ENCODE measurements around the gene PUS1. TPM values are rescaled to one million over a fixed set of nuclear protein-coding genes. Genes with fewer than 3 reads are reported as not detected.

Gene PUS1
- total RNA-seq, 3 donors from 2014 or later = 8.8 to 31.5 (median 20.9) TPM

DNA sequence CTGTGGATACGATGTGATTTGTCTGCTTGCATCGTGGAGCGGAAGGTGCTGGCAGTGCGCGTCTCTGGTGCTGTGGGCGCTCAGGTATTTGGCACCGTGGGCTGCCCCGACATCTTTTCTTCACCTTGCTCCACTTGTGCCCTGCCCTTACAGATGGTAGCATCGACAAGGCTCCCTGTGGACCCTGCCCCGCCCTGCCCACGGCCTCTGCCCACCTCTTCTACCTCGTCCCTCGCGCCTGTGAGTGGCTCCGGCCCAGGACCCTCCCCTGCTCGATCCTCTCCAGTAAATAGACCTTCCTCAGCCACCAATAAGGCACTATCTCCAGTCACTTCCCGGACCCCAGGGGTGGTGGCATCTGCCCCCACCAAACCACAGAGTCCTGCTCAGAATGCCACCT lies 57.3 kb downstream of the PUS1 start:
- Histone ChIP-seq H3K4me1 (no peaks in the 10 kb centered on the region), H3K4me3 (no peak overlapping the region), H3K36me3 (no peaks in the 10 kb centered on the region), H3K9me3 (no peaks in the 10 kb centered on the region), H3K27ac (no peak overlapping the region), H3K27me3 (no peaks in the 10 kb centered on the region)
- TF ChIP-seq CTCF (IDR thresholded peaks at IDR 0.05) = no peak
- no peak for TF ChIP-seq POLR2AphosphoS5 (IDR thresholded peaks at IDR 0.05)
- TF ChIP-seq POLR2A (IDR thresholded peaks at IDR 0.05) = no peak
- no peak for DNase-seq (ENCODE audit: low spot score in 2 of 2)
- intact Hi-C loops (cut with DNase I; ENCODE audit: low total_unique reads) = no loop called here

DNA sequence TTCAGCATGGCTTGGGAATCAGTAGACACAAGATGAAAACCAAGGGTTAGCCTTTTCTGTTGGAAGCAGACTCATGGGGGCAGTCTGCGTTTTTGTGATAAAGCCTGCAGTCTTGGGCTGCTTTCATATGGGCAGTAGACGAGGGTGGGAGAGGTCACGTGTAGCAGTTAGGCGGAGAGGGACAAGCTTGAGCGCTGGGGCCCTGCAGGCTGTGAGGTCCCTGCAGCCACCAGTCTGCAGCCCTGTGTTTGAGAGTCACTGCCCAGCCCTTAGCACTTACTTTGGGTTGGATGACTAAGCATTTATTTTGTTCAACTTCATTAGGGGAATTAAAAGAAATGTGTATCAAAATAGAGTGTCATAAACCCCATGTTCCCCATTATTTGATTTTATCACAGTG lies 57.8 kb downstream of the PUS1 start:
- DNase-seq (ENCODE audit: low spot score in 2 of 2) = no peak
- H3K27ac ChIP-seq = no peak overlapping the region

GRCh38 chr12:131987552-131987951 lies 58.5 kb downstream of the PUS1 start:
- no peak overlapping the region for H3K27ac ChIP-seq
- no peak overlapping the region for H3K4me3 ChIP-seq
- TF ChIP-seq POLR2A (IDR thresholded peaks at IDR 0.05) = no peak
- H3K27me3 ChIP-seq = no peaks in the 10 kb centered on the region
- H3K36me3 ChIP-seq = no peaks in the 10 kb centered on the region
- no peak for DNase-seq (ENCODE audit: low spot score in 2 of 2)
- H3K4me1 ChIP-seq = no peaks in the 10 kb centered on the region
- H3K9me3 ChIP-seq = no peaks in the 10 kb centered on the region
- intact Hi-C loops (cut with DNase I; ENCODE audit: low total_unique reads) = no loop called here

More for the DNA sequence above, 57.8 kb downstream of the PUS1 start:
- TF ChIP-seq POLR2A (IDR thresholded peaks at IDR 0.05) = no peak
- no peak for TF ChIP-seq POLR2AphosphoS5 (IDR thresholded peaks at IDR 0.05)
- no peaks in the 10 kb centered on the region for H3K4me1 ChIP-seq
- H3K4me3 ChIP-seq = no peak overlapping the region
- no peaks in the 10 kb centered on the region for H3K9me3 ChIP-seq
- H3K27me3 ChIP-seq = no peaks in the 10 kb centered on the region
- no peaks in the 10 kb centered on the region for H3K36me3 ChIP-seq
- intact Hi-C loops (cut with DNase I; ENCODE audit: low total_unique reads) = no loop called here

DNA sequence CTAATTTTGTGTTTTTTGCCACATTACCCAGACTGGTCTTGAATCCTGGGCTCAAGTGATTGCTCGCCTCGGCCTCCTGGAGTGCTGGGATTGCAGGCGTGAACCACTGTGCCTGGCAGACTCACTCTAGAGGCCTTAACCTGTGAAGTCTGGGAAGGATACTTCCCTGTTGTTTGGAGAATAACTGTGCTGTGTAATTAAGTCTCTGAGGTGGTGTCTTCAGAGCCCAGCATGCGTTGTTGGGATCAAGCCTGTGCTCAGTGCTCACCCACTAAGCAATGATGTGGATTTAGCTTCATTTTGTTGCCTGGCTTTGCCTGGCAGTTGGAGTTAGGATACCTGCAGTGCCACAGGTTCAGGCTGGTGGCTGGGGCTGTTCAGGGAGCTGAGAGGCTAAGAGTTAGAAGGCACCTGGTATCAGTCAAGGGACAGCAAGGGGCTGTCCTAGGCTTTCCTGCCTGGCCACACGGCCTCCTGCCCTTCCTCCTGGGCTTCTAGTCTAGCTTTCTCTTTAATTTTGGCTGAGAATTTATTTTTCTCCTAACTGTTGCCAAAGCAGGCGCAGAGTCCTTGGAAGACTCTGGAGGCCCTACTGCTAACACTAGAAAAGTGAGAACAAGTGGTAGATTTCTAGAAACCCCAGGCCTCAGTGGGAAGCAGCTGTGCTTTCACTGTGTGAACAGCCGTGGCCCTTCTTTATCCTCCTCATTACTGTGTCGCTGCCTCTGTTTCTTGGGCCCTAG lies 59.1 kb downstream of the PUS1 start:
- Histone ChIP-seq H3K4me1 (no peaks in the 10 kb centered on the region), H3K27ac (no peak overlapping the region), H3K27me3 (no peaks in the 10 kb centered on the region), H3K4me3 (no peak overlapping the region), H3K36me3 (no peaks in the 10 kb centered on the region), H3K9me3 (no peaks in the 10 kb centered on the region)
- no peak for DNase-seq (ENCODE audit: low spot score in 2 of 2)
- TF ChIP-seq CTCF (IDR thresholded peaks at IDR 0.05) (no peak), POLR2AphosphoS5 (IDR thresholded peaks at IDR 0.05) (no peak), POLR2A (IDR thresholded peaks at IDR 0.05) (no peak)
- intact Hi-C loops (cut with DNase I; ENCODE audit: low total_unique reads) = no loop called here

DNA sequence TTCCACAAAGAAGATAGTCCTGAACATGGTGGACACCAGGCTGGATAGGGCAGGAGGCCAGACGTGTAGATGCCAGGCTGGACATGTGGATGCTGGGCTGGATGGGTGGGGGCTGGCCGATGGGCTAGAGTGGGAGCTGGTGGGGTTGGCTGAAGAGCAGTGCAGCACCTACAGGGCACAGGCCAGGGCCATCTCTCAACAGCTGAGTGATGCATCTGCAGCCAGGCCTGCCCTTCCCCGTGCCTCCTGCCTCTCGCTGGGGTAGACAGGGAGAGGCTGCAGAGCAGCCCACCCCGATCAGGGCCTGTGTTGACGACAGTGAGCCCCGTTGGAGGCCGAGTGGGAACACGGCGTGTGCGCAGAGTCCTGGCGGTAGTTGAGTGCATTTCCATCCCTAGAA lies 59.9 kb downstream of the PUS1 start:
- no peaks in the 10 kb centered on the region for H3K36me3 ChIP-seq
- intact Hi-C loops (cut with DNase I; ENCODE audit: low total_unique reads) = no loop called here

More for the DNA sequence above, 59.9 kb downstream of the PUS1 start:
- Histone ChIP-seq H3K9me3 (no peaks in the 10 kb centered on the region), H3K4me1 (no peaks in the 10 kb centered on the region), H3K4me3 (no peak overlapping the region), H3K27ac (no peak overlapping the region), H3K27me3 (no peaks in the 10 kb centered on the region)
- DNase-seq (ENCODE audit: low spot score in 2 of 2) = no peak
- TF ChIP-seq POLR2A (IDR thresholded peaks at IDR 0.05) (no peak), POLR2AphosphoS5 (IDR thresholded peaks at IDR 0.05) (no peak), CTCF (IDR thresholded peaks at IDR 0.05) (no peak)

All from breast epithelium (tissue), 4 donors.